Type B pancreatic cell (in vitro differentiated cells): ENCODE results near the gene AFF3. TPM values are rescaled to one million over a fixed set of nuclear protein-coding genes. Genes with fewer than 3 reads are reported as not detected.

ENCODE experiments used
- DNase-seq: peaks from one replicate; pipeline ENCODE4 v3.0.0; 2021; ENCODE audit warnings: mixed read lengths; ENCODE audit not compliant: unreplicated experiment; ENCODE audit errors: extremely low spot score
- H3K27ac Mint-ChIP-seq: 2 replicates; pipeline ENCODE4 v1.8.0; 2021; ENCODE audit warnings: mild to moderate bottlenecking, mixed read lengths
- H3K27me3 Mint-ChIP-seq: 2 replicates; pipeline ENCODE4 v1.8.0; 2021; ENCODE audit warnings: mixed read lengths
- H3K36me3 Mint-ChIP-seq: 2 replicates; pipeline ENCODE4 v1.8.0; 2021; ENCODE audit warnings: mixed read lengths
- H3K4me1 Mint-ChIP-seq: one replicate; pipeline ENCODE4 v1.8.0; 2021; ENCODE audit warnings: mixed read lengths; ENCODE audit not compliant: unreplicated experiment
- H3K4me3 Mint-ChIP-seq: 2 replicates; pipeline ENCODE4 v1.8.0; 2021; ENCODE audit warnings: mild to moderate bottlenecking, mixed read lengths
- H3K9me3 Mint-ChIP-seq: 2 replicates; pipeline ENCODE4 v1.8.0; 2021; ENCODE audit warnings: mixed read lengths
- CTCF ChIP-seq: fragments of 200-600 bp; sonication (generic); conservative IDR thresholded peaks from 2 replicates; pipeline ENCODE4 v1.5.0; 2021; ENCODE audit warnings: antibody characterized with exemption, mild to moderate bottlenecking
- total RNA-seq: library from RNA; stranded (reverse); gene quantifications from 2 replicates; pipeline ENCODE4 v1.2.1, GENCODE V29; 2021; ENCODE audit warnings: low replicate concordance

Gene AFF3
- total RNA-seq, 1 donor from 2014 or later: 29.2 TPM

DNA sequence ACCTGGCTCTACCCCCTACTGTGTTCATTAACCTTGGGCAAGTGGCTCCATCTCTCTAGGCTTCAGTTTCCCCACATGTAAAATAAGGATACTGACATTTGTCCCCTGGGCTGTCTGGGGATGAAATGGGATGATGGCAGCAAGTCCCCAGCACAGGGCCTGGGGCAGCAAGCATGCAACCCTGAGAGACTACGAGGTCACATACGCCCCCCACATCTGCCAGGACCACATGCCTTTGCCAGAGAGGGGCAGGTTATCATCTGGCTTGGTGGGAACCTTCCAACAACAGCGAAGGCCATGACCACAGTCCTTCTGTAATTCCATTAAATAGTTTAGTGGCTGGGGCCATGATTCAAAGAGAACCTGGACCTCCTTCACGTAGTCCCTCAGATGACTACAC, 506.7 kb downstream of the AFF3 start:
- no peak for DNase-seq
- no peak overlapping the region for H3K27ac Mint-ChIP-seq
- no peaks in the 10 kb centered on the region for H3K36me3 Mint-ChIP-seq
- TF ChIP-seq CTCF: no peak
- H3K9me3 Mint-ChIP-seq: no peaks in the 10 kb centered on the region
- H3K4me3 Mint-ChIP-seq: no peak overlapping the region
- peaks cover 3% of the 10 kb centered on the region for H3K27me3 Mint-ChIP-seq
- H3K4me1 Mint-ChIP-seq: peaks cover 17% of the 10 kb centered on the region

DNA sequence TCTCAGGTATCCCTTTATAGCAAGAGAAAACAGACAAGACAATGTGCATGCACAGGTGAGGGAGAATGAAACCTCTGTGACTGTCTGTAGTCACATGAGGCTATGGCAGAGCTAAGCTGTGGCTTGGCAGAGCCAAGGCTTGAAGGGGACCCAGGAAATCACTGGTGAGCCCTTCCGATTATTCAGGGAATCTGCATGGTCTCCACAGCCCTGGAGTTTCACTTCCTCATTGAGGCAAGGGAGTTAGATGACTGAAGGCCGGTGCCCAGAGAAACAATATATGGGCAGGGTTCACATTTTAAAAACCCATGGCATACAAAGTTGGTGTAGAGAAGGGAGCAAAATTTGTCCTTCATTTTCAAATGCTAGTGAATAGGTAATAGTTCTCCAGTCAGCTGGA, 508.2 kb downstream of the AFF3 start:
- Mint-ChIP-seq H3K27me3 (peaks cover 3% of the 10 kb centered on the region), H3K4me1 (peaks cover 11% of the 10 kb centered on the region), H3K36me3 (peaks cover 2% of the 10 kb centered on the region), H3K4me3 (no peak overlapping the region), H3K9me3 (no peaks in the 10 kb centered on the region), H3K27ac (no peak overlapping the region)
- no peak for DNase-seq
- no peak for TF ChIP-seq CTCF

GRCh38 chr2:99631700-99632099, 510.7 kb downstream of the AFF3 start:
- Mint-ChIP-seq H3K9me3 (no peaks in the 10 kb centered on the region), H3K36me3 (peaks cover 5% of the 10 kb centered on the region), H3K4me1 (peaks cover 6% of the 10 kb centered on the region), H3K27me3 (peaks cover 3% of the 10 kb centered on the region), H3K4me3 (no peak overlapping the region), H3K27ac (no peak overlapping the region)
- no peak for DNase-seq
- no peak for TF ChIP-seq CTCF

- no peak for DNase-seq
- Mint-ChIP-seq H3K27me3 (peaks cover 4% of the 10 kb centered on the region), H3K9me3 (no peaks in the 10 kb centered on the region), H3K36me3 (peaks cover 5% of the 10 kb centered on the region), H3K4me1 (peaks cover 4% of the 10 kb centered on the region), H3K4me3 (no peak overlapping the region), H3K27ac (no peak overlapping the region)
- no peak for TF ChIP-seq CTCF
These were observed 513.1 kb downstream of the AFF3 start for GRCh38 chr2:99629320-99629719.

DNA sequence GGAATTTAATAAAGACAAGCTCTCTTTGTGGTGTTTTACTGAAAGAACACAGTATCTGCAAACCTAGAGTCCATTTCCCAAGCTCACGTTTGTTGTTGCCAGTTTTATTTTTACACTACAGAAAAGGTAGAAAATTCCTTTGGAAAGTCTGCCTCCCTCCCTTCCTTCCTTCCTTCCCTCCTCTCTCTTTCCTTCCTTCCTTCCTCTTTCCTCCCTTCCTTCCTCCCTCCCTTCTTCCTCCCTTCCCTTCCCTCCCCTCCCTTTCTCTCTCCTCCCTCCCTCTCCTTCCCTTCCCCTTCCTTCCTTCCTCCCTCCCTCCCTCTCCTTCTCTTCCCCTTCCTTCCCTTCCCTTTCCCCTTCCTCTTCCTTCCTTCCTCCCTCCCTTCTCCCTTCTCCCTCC, 516.2 kb downstream of the AFF3 start:
- Mint-ChIP-seq H3K27me3 (peaks cover 4% of the 10 kb centered on the region), H3K27ac (no peak overlapping the region), H3K9me3 (peaks cover 5% of the 10 kb centered on the region), H3K4me3 (no peak overlapping the region), H3K36me3 (peaks cover 14% of the 10 kb centered on the region), H3K4me1 (peaks cover 18% of the 10 kb centered on the region)
- TF ChIP-seq CTCF: no peak
- DNase-seq: no peak

DNA sequence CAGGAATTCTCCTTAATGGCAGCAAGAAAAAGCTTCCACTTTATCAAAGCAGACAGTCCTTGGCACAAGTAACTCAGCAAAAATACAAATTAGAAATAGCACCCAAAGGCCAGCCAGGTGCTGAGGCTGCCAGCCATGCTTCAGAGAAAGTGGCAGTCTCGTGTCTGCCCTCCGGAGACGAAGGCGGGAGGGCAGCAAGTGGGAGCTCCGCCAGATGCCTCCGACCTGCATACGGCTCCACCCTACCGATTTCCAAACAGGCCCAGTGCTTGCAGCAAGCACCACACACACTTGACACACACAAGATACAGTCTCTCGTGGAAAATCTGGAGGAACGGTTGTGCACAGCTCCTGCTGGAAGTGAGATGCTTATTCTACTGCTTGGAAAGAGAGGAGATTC, 517.7 kb downstream of the AFF3 start:
- H3K9me3 Mint-ChIP-seq: peaks cover 5% of the 10 kb centered on the region
- DNase-seq: no peak
- H3K36me3 Mint-ChIP-seq: peaks cover 14% of the 10 kb centered on the region
- TF ChIP-seq CTCF: no peak
- peaks cover 18% of the 10 kb centered on the region for H3K4me1 Mint-ChIP-seq
- H3K27ac Mint-ChIP-seq: no peak overlapping the region
- peaks cover 4% of the 10 kb centered on the region for H3K27me3 Mint-ChIP-seq
- H3K4me3 Mint-ChIP-seq: no peak overlapping the region
